Activated B cell treated with CpG ODN at 0.5 μM for 24 hours (primary cell): ENCODE measurements around the gene GIT1. TPM values are rescaled to one million over a fixed set of nuclear protein-coding genes. Genes with fewer than 3 reads are reported as not detected.

Experiments
- ATAC-seq: fragments of 200-7000 bp; cut with Tn5 transposase; one replicate; pipeline ENCODE4 v1.10.0; 2021; ENCODE audit warnings: low read depth, mild to moderate bottlenecking, moderate library complexity
- CTCF ChIA-PET: fragments of 350-600 bp; sonication (Branson Sonifier 250); formaldehyde crosslinking; loops from one replicate; lab custom pipeline; 2021; ENCODE audit warnings: antibody characterized with exemption; lab: Charles Lee
- POLR2A ChIA-PET: fragments of 350-600 bp; sonication (Branson Sonifier 250); formaldehyde crosslinking; loops from one replicate; lab custom pipeline; 2021; ENCODE audit warnings: antibody characterized with exemption; lab: Charles Lee
- DNase-seq: peaks from one replicate; pipeline ENCODE4 v3.0.0; 2022
- H3K27ac Mint-ChIP-seq: one replicate; pipeline ENCODE4 v1.8.0; 2020; ENCODE audit warnings: mixed read lengths
- H3K27me3 Mint-ChIP-seq: one replicate; pipeline ENCODE4 v1.8.0; 2021; ENCODE audit warnings: mixed read lengths
- H3K36me3 Mint-ChIP-seq: one replicate; pipeline ENCODE4 v1.8.0; 2021; ENCODE audit warnings: low read depth, mixed read lengths
- H3K4me1 Mint-ChIP-seq: one replicate; pipeline ENCODE4 v1.8.0; 2021; ENCODE audit warnings: mixed read lengths
- H3K4me3 Mint-ChIP-seq: one replicate; pipeline ENCODE4 v1.8.0; 2020; ENCODE audit warnings: mild to moderate bottlenecking, mixed read lengths
- H3K9me3 Mint-ChIP-seq: one replicate; pipeline ENCODE4 v1.8.0; 2020; ENCODE audit warnings: mixed read lengths
- intact Hi-C: fragments of 100-400 bp; cut with micrococcal nuclease; formaldehyde crosslinking; loops from one replicate; pipeline ENCODE4 v1.15.1; 2024
- total RNA-seq: library from RNA; stranded (reverse); gene quantifications from 2 replicates; pipeline ENCODE4 v1.2.3, GENCODE V29; 2022
- TF ChIP-seq, protein P1 (sequence below): fragments of 200-600 bp; IDR thresholded peaks from one replicate; pipeline ENCODE4 v1.8.0; 2022; ENCODE audit warnings: antibody characterized with exemption, mild to moderate bottlenecking

GIT1 gene
- total RNA-seq, 1 donor from 2014 or later: 45.3 TPM

DNA sequence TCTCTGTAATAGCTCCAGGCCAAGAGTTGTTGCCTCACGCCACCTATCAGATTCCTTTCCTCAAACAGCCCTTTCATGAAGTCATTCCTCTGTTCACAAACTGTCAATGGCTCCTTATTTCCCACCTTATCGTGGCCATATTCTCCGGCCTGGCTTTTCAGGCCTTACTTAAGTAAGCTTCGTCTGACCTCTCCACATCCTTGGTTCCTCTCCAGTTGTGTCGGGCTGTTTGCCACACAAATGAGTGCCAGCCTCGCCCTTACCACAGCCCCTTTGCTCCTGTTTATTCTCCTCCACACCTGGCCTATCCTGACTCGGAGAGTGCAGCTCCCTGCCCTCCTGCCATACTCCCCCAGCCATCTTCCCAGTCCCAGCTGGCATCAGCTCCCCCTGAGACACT, 18.9 kb downstream of the GIT1 start:
- H3K4me1 Mint-ChIP-seq: peaks cover 30% of the 10 kb centered on the region
- CTCF ChIA-PET: interaction anchor here (1.0 to 3.3 kb wide), 4 partner anchors 10 to 201 kb away, joined by 3 to 11 read pairs (median 8); no protein-coding TSS in a partner anchor
- no peaks in the 10 kb centered on the region for H3K9me3 Mint-ChIP-seq
- peaks cover 22% of the 10 kb centered on the region for H3K36me3 Mint-ChIP-seq
- no peak for ATAC-seq
- POLR2A ChIA-PET: interaction anchor here (1.4 to 1.7 kb wide), 2 partner anchors 20 to 22 kb away, joined by 3 to 6 read pairs; partner anchors contain the start of gene ANKRD13B
- peak; percentile 6 for DNase-seq
- TF ChIP-seq, protein P1, sequence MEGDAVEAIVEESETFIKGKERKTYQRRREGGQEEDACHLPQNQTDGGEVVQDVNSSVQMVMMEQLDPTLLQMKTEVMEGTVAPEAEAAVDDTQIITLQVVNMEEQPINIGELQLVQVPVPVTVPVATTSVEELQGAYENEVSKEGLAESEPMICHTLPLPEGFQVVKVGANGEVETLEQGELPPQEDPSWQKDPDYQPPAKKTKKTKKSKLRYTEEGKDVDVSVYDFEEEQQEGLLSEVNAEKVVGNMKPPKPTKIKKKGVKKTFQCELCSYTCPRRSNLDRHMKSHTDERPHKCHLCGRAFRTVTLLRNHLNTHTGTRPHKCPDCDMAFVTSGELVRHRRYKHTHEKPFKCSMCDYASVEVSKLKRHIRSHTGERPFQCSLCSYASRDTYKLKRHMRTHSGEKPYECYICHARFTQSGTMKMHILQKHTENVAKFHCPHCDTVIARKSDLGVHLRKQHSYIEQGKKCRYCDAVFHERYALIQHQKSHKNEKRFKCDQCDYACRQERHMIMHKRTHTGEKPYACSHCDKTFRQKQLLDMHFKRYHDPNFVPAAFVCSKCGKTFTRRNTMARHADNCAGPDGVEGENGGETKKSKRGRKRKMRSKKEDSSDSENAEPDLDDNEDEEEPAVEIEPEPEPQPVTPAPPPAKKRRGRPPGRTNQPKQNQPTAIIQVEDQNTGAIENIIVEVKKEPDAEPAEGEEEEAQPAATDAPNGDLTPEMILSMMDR: no peak
- intact Hi-C loops: no loop called here
- H3K27ac Mint-ChIP-seq: peak overlapping the region; percentile 10
- H3K4me3 Mint-ChIP-seq: peak overlapping the region; percentile 44
- H3K27me3 Mint-ChIP-seq: no peaks in the 10 kb centered on the region

GRCh38 chr17:29569245-29569950, 20.1 kb downstream of the GIT1 start:
- no peaks in the 10 kb centered on the region for H3K27me3 Mint-ChIP-seq
- peaks cover 29% of the 10 kb centered on the region for H3K4me1 Mint-ChIP-seq
- TF ChIP-seq, protein P1: no peak
- H3K36me3 Mint-ChIP-seq: peaks cover 12% of the 10 kb centered on the region
- peak overlapping the region; percentile 75 for H3K27ac Mint-ChIP-seq
- ChIA-PET POLR2A (interaction anchor here (0.6 to 1.7 kb wide), 6 partner anchors 9 to 281 kb away, joined by 3 to 8 read pairs (median 3); partner anchors contain the start of gene ANKRD13B), CTCF (interaction anchor here (1.5 to 3.3 kb wide), 3 partner anchors 11 to 200 kb away, joined by 8 to 11 read pairs (median 8); no protein-coding TSS in a partner anchor)
- intact Hi-C loops: loop anchor here (2.0 to 10.0 kb wide), 6 partner anchors 45 to 1743 kb away; partner anchors contain the start of genes EVI2B, NEK8, NUFIP2 and TLCD1
- ATAC-seq (no peak), DNase-seq (no peak)
- H3K9me3 Mint-ChIP-seq: no peaks in the 10 kb centered on the region
- peak overlapping the region; percentile 85 for H3K4me3 Mint-ChIP-seq

GRCh38 chr17:29568331-29569244, 20.9 kb downstream of the GIT1 start, which contains the start of gene TP53I13:
TP53I13 (plus strand) TSS chr17:29568701; CDS start chr17:29568759, 58 bp downstream.
- peak; percentile 83 for DNase-seq
- no peaks in the 10 kb centered on the region for H3K27me3 Mint-ChIP-seq
- H3K9me3 Mint-ChIP-seq: no peaks in the 10 kb centered on the region
- ATAC-seq: peak; percentile 65
- ChIA-PET POLR2A (interaction anchor here (0.6 to 4.0 kb wide), 16 partner anchors 8 to 758 kb away, joined by 3 to 13 read pairs (median 4); partner anchors contain the start of genes ANKRD13B, NUFIP2 and TAOK1), CTCF (interaction anchor here (0.8 to 3.3 kb wide), 9 partner anchors 12 to 363 kb away, joined by 3 to 19 read pairs (median 8); partner anchors contain the start of gene ANKRD13B)
- intact Hi-C loops: loop anchor here (1.0 to 10.0 kb wide), 8 partner anchors 12 to 1744 kb away; partner anchors contain the start of genes EVI2B, GIT1, NEK8 and NUFIP2
- H3K27ac Mint-ChIP-seq: peak within 1 kb of the TSS; percentile 97
- TF ChIP-seq, protein P1: no peak
- H3K4me3 Mint-ChIP-seq: peak within 1 kb of the TSS; percentile 97
- H3K36me3 Mint-ChIP-seq: peaks cover 5% of the 10 kb centered on the region
- H3K4me1 Mint-ChIP-seq: peaks cover 32% of the 10 kb centered on the region

DNA sequence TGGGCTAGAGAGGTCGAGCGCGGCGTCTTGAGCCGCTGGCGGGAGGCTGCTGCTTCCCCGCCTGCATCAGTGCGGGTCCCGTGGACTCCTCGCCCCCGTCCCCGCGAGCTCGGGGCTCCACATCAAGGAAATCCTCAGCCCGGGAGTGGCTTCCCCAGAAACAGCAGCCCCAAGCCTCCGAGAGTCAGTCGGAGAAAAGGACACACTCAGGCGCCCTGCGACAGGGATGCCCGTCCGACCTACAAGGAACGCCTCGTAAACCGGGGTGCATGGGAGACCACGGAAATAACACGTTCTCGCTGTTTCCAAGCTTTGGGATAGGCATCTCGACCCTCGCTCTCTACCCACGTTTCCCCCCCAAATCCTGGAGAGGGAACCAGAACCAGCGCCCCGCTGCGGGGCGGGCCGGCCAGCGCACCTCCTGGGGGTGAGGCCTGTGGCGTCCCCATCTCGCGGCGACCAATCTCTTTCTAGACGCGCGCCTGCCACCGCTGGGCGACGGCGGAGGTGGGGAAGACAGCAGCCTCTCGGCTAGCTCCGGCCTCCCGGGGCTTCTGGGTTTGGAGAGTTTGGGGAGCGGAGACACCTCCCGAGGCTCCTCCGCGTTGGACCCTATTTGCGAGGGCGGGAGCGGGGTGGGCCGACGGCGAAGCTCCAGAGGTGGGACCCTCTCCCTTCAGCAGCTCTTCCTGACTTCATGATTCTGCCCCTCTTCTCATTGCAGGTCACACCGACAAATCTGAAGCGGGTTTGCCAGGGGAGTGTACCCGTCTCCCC, 21.7 kb downstream of the GIT1 start:
- peak overlapping the region; percentile 97 for H3K27ac Mint-ChIP-seq
- TF ChIP-seq, protein P1: no peak
- peak overlapping the region; percentile 97 for H3K4me3 Mint-ChIP-seq
- H3K36me3 Mint-ChIP-seq: peaks cover 2% of the 10 kb centered on the region
- H3K4me1 Mint-ChIP-seq: peaks cover 35% of the 10 kb centered on the region
- intact Hi-C loops: loop anchor here (1.0 to 10.0 kb wide), 11 partner anchors 13 to 1745 kb away; partner anchors contain the start of genes EVI2B, GIT1, NEK8 and NUFIP2
- no peaks in the 10 kb centered on the region for H3K27me3 Mint-ChIP-seq
- DNase-seq: peak; percentile 73
- H3K9me3 Mint-ChIP-seq: no peaks in the 10 kb centered on the region
- CTCF ChIA-PET: interaction anchor here (0.8 to 3.3 kb wide), 8 partner anchors 13 to 363 kb away, joined by 3 to 19 read pairs (median 4); partner anchors contain the start of gene ANKRD13B
- peak; percentile 58 for ATAC-seq
- POLR2A ChIA-PET: interaction anchor here (0.6 to 4.0 kb wide), 16 partner anchors 9 to 757 kb away, joined by 3 to 13 read pairs (median 3); partner anchors contain the start of genes ANKRD13B, NUFIP2, SSH2 and TAOK1
